Neural cell (in vitro differentiated cells): Measurements from ENCODE around the gene UBE2N. TPM values are rescaled to one million over a fixed set of nuclear protein-coding genes. Genes with fewer than 3 reads are reported as not detected.
A peak's percentile ranks its signal among the peaks of the same experiment; 100 is the strongest.

Experiments used
- H2AFZ ChIP-seq: fragments of 200-600, 300-800 bp; sonication (generic), shearing (Covaris generic); 2 replicates; pipeline ENCODE4 v1.6.0; 2014; ENCODE audit warnings: low read depth, mild to moderate bottlenecking, antibody characterized with exemption, low read length, moderate library complexity
- H3F3A ChIP-seq: fragments of 200-600 bp; shearing (Covaris generic); 2 replicates; pipeline ENCODE4 v1.6.1; 2016; ENCODE audit warnings: mild to moderate bottlenecking, moderate library complexity, mixed read lengths, antibody characterized with exemption, low read length; ENCODE audit not compliant: insufficient read depth, poor library complexity, severe bottlenecking
- H3K27ac ChIP-seq: fragments of 200-600, 300-800 bp; sonication (generic), shearing (Covaris generic); 2 replicates; pipeline ENCODE4 v1.5.1; 2014; ENCODE audit warnings: mild to moderate bottlenecking, low read length, moderate library complexity
- H3K27me3 ChIP-seq: fragments of 300-800, 200-600 bp; sonication (generic), shearing (Covaris generic); 2 replicates; pipeline ENCODE4 v1.6.0; 2014; ENCODE audit warnings: mild to moderate bottlenecking, low read depth, low read length, moderate library complexity; ENCODE audit not compliant: insufficient read depth
- H3K36me3 ChIP-seq: fragments of 300-800, 200-600 bp; sonication (generic), shearing (Covaris generic); 2 replicates; pipeline ENCODE4 v1.5.1; 2014; ENCODE audit warnings: mild to moderate bottlenecking, antibody characterized with exemption, low read length, moderate library complexity; ENCODE audit not compliant: insufficient read depth
- H3K4me2 ChIP-seq: fragments of 300-800, 200-600 bp; sonication (generic), shearing (Covaris generic); 2 replicates; pipeline ENCODE4 v1.6.0; 2014; ENCODE audit warnings: mild to moderate bottlenecking, low read length
- H3K4me3 ChIP-seq: fragments of 300-800, 200-600 bp; sonication (generic), shearing (Covaris generic); 2 replicates; pipeline ENCODE4 v1.5.1; 2014; ENCODE audit warnings: mild to moderate bottlenecking, low read length, moderate library complexity
- H3K79me2 ChIP-seq: fragments of 200-600 bp; shearing (Covaris generic); replicated peaks from 2 replicates; pipeline ENCODE4 v1.6.0; 2014; ENCODE audit warnings: mild to moderate bottlenecking, low read length, moderate library complexity; ENCODE audit not compliant: insufficient read depth
- H3K9ac ChIP-seq: fragments of 300-800, 200-600 bp; sonication (generic), shearing (Covaris generic); 2 replicates; pipeline ENCODE4 v1.6.1; 2016; ENCODE audit warnings: mild to moderate bottlenecking, low read length, mixed read lengths
- H3K9me2 ChIP-seq: fragments of 200-600 bp; shearing (Covaris generic); 2 replicates; pipeline ENCODE4 v1.6.1; 2016; ENCODE audit warnings: mild to moderate bottlenecking, low read length, mixed read lengths; ENCODE audit not compliant: insufficient read depth
- H3K9me3 ChIP-seq: fragments of 200-600, 300-800 bp; sonication (generic), shearing (Covaris generic); 2 replicates; pipeline ENCODE4 v1.6.1; 2016; ENCODE audit warnings: mild to moderate bottlenecking, mixed run types, low read length, moderate library complexity, mixed read lengths
- H4K20me1 ChIP-seq: fragments of 200-600 bp; shearing (Covaris generic); 2 replicates; pipeline ENCODE4 v1.6.1; 2016; ENCODE audit warnings: mild to moderate bottlenecking, mixed run types; ENCODE audit not compliant: insufficient read depth
- CTCF ChIP-seq: fragments of 450-650 bp; IDR thresholded peaks from 2 replicates; pipeline ENCODE4 v1.5.1; 2014; ENCODE audit warnings: antibody characterized with exemption, mild to moderate bottlenecking, moderate library complexity; ENCODE audit not compliant: poor library complexity, severe bottlenecking
- EP300 ChIP-seq: fragments of 450-650 bp; conservative IDR thresholded peaks from 2 replicates; pipeline ENCODE4 v1.6.1; 2014; ENCODE audit warnings: antibody characterized with exemption, mild to moderate bottlenecking, moderate library complexity; ENCODE audit not compliant: poor library complexity, severe bottlenecking
- EZH2 ChIP-seq: fragments of 200-600, 300-800 bp; shearing (Covaris generic), sonication (generic); IDR thresholded peaks from 2 replicates; pipeline ENCODE4 v1.6.1; 2014; ENCODE audit warnings: antibody characterized with exemption, low read length, borderline replicate concordance, mild to moderate bottlenecking; ENCODE audit not compliant: insufficient read depth, poor library complexity, severe bottlenecking
- MXI1 ChIP-seq: fragments of 450-650 bp; conservative IDR thresholded peaks from 2 replicates; pipeline ENCODE4 v1.6.1; 2014; ENCODE audit warnings: antibody characterized with exemption, mild to moderate bottlenecking; ENCODE audit not compliant: poor library complexity, severe bottlenecking
- POLR2AphosphoS5 ChIP-seq: IDR thresholded peaks from 2 replicates; pipeline ENCODE4 v1.6.1; 2012
- RAD21 ChIP-seq: fragments of 450-650 bp; conservative IDR thresholded peaks from 2 replicates; pipeline ENCODE4 v1.6.1; 2014; ENCODE audit warnings: antibody characterized with exemption, mild to moderate bottlenecking, moderate library complexity
- REST ChIP-seq: IDR thresholded peaks from 2 replicates; pipeline ENCODE4 v1.6.1; 2012; ENCODE audit warnings: borderline replicate concordance
- SMC3 ChIP-seq: fragments of 450-650 bp; conservative IDR thresholded peaks from 2 replicates; pipeline ENCODE4 v1.6.1; 2014; ENCODE audit warnings: antibody characterized with exemption, mild to moderate bottlenecking, moderate library complexity; ENCODE audit not compliant: poor library complexity
- TAF1 ChIP-seq: IDR thresholded peaks from 2 replicates; pipeline ENCODE4 v1.6.1; 2012; ENCODE audit warnings: low read depth
- polyA plus RNA-seq: library from polyadenylated mRNA; depleted of rRNA; stranded (reverse); fragments of >200 nt; gene quantifications from 2 replicates; pipeline ENCODE4 v1.2.3, GENCODE V29; 2014

Gene UBE2N
- polyA plus RNA-seq, 1 donor from 2014 or later = 172 TPM

- peaks cover 72% of the 10 kb centered on the region for H3K79me2 ChIP-seq
- H3K4me3 ChIP-seq = peak overlapping the region; percentile 90
- H3K4me2 ChIP-seq = peak overlapping the region; percentile 83
- H3K9me2 ChIP-seq = no peaks in the 10 kb centered on the region
- H3K27me3 ChIP-seq = no peaks in the 10 kb centered on the region
- no peak overlapping the region for H3K27ac ChIP-seq
- H3K36me3 ChIP-seq = no peaks in the 10 kb centered on the region
- no peak overlapping the region for H2AFZ ChIP-seq
- H3F3A ChIP-seq = no peaks in the 10 kb centered on the region
- TF ChIP-seq MXI1 (no peak), RAD21 (no peak), CTCF (no peak), REST (no peak)
- peak overlapping the region; percentile 86 for H3K9ac ChIP-seq
- no peaks in the 10 kb centered on the region for H4K20me1 ChIP-seq
- H3K9me3 ChIP-seq = no peaks in the 10 kb centered on the region
Observed at GRCh38 chr12:93381161-93381975, 60.4 kb downstream of the UBE2N start.

- H3K27ac ChIP-seq = no peak overlapping the region
- TF ChIP-seq REST (no peak), RAD21 (peak; percentile 79), POLR2AphosphoS5 (no peak), SMC3 (peak; percentile 83), CTCF (peak; percentile 76), TAF1 (no peak), EP300 (no peak), MXI1 (no peak), EZH2 (no peak)
- peak overlapping the region; percentile 90 for H3K4me3 ChIP-seq
- H3K9ac ChIP-seq = peak overlapping the region; percentile 86
- no peaks in the 10 kb centered on the region for H3K27me3 ChIP-seq
- H3K4me2 ChIP-seq = peak overlapping the region; percentile 83
- H3F3A ChIP-seq = no peaks in the 10 kb centered on the region
- no peaks in the 10 kb centered on the region for H4K20me1 ChIP-seq
- peaks cover 68% of the 10 kb centered on the region for H3K79me2 ChIP-seq
- no peaks in the 10 kb centered on the region for H3K9me2 ChIP-seq
- no peaks in the 10 kb centered on the region for H3K9me3 ChIP-seq
- no peaks in the 10 kb centered on the region for H3K36me3 ChIP-seq
- no peak overlapping the region for H2AFZ ChIP-seq
Observed at GRCh38 chr12:93380480-93381121, 61.1 kb downstream of the UBE2N start.
